Memory B cell (primary cell): ENCODE measurements around the gene FANCL.
"Not testable (repeated sequence)": the region's sequence is repeated elsewhere in the genome, so short reads cannot be mapped to it uniquely, and the experiment has no call there.

Experiments used
- ATAC-seq: fragments of 150-1000 bp; cut with Tn5 transposase; 2 replicates; pipeline ENCODE4 v1.10.0; 2021; ENCODE audit warnings: low read depth, mild to moderate bottlenecking, moderate library complexity
- DNase-seq, 2 donors: peaks; one replicate each; pipeline ENCODE4 v3.0.0; 2022; ENCODE audit warnings: low spot score in 2 of 2
- H3K27ac Mint-ChIP-seq: one replicate; pipeline ENCODE4 v1.8.0; 2022; ENCODE audit warnings: mild to moderate bottlenecking, moderate library complexity, mixed read lengths
- H3K27me3 Mint-ChIP-seq: one replicate; pipeline ENCODE4 v1.8.0; 2022; ENCODE audit warnings: mixed read lengths
- H3K36me3 Mint-ChIP-seq: one replicate; pipeline ENCODE4 v1.8.0; 2022; ENCODE audit warnings: mild to moderate bottlenecking, mixed read lengths
- H3K4me1 Mint-ChIP-seq: one replicate; pipeline ENCODE4 v1.8.0; 2022; ENCODE audit warnings: mixed read lengths
- H3K4me3 Mint-ChIP-seq: one replicate; pipeline ENCODE4 v1.8.0; 2022; ENCODE audit warnings: mild to moderate bottlenecking, moderate library complexity, mixed read lengths
- H3K9me3 Mint-ChIP-seq: one replicate; pipeline ENCODE4 v1.8.0; 2022; ENCODE audit warnings: mixed read lengths

Gene FANCL

GRCh38 chr2:58113563-58113962 is 127.6 kb downstream of the FANCL start:
- not testable (repeated sequence) for H3K27me3 Mint-ChIP-seq, DNase-seq, ATAC-seq, H3K9me3 Mint-ChIP-seq, H3K27ac Mint-ChIP-seq, H3K4me3 Mint-ChIP-seq
- Mint-ChIP-seq H3K4me1 (peaks cover 11% of the 10 kb centered on the region), H3K36me3 (peaks cover 46% of the 10 kb centered on the region)

GRCh38 chr2:58110765-58111164 is 130.4 kb downstream of the FANCL start:
- Mint-ChIP-seq H3K4me3 (no peak overlapping the region), H3K4me1 (peaks cover 24% of the 10 kb centered on the region), H3K9me3 (peaks cover 2% of the 10 kb centered on the region), H3K27me3 (no peaks in the 10 kb centered on the region), H3K27ac (no peak overlapping the region), H3K36me3 (peaks cover 37% of the 10 kb centered on the region)
- ATAC-seq (no peak), DNase-seq (no peak)

- Mint-ChIP-seq H3K9me3 (peaks cover 2% of the 10 kb centered on the region), H3K27me3 (no peaks in the 10 kb centered on the region), H3K4me3 (no peak overlapping the region), H3K36me3 (peaks cover 28% of the 10 kb centered on the region), H3K4me1 (peaks cover 20% of the 10 kb centered on the region), H3K27ac (no peak overlapping the region)
- DNase-seq, result no peak
- no peak for ATAC-seq
These were observed 131.6 kb downstream of the FANCL start for GRCh38 chr2:58109481-58109880.
